Gastroesophageal sphincter (tissue), 3 donors: ENCODE data around the gene TRDN.

Experiments
- EP300 ChIP-seq: sonication (generic); formaldehyde crosslinking; IDR thresholded peaks from one replicate; pipeline ENCODE4 v1.6.1; 2017; ENCODE audit warnings: antibody characterized with exemption, mild to moderate bottlenecking
- POLR2A ChIP-seq, 2 donors: fragments of 450-650 bp; IDR thresholded peaks; one replicate each; pipeline ENCODE4 v1.6.1; 2017; ENCODE audit warnings: antibody characterized with exemption in 2 of 2, mild to moderate bottlenecking in 2 of 2, moderate library complexity in 1 of 2
- POLR2AphosphoS5 ChIP-seq: sonication (generic); formaldehyde crosslinking; IDR thresholded peaks from one replicate; pipeline ENCODE4 v1.6.1; 2017; ENCODE audit warnings: antibody characterized with exemption
- TF ChIP-seq, protein P1 (sequence below), 4 experiments: fragments of 200-600 bp in 2 of 4; fragments of 450-650 bp in 2 of 4; sonication (generic) in 1 of 4; IDR thresholded peaks; one replicate each; pipeline ENCODE4 v1.5.1; 2017 to 2019; ENCODE audit warnings: antibody characterized with exemption in 4 of 4, mild to moderate bottlenecking in 2 of 4, moderate library complexity in 2 of 4

DNA sequence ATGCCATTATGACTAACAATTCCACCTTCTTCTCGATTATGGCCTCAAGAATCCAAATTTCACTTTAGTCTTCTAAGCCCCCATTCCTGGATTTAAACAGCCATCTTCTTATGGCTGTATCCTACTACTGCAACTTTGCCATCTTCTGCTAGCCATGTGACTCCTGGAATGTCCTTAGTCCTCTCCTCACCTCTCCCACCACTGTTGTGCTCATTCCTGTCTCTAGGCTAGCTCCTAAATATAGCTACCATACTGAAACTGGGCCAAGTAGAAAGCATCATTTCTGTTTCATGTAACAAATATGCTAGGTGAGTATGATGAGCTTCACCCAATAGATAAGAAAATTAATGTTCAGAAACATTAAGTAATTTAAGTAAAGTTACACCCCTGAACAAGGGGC is 327.6 kb downstream of the TRDN start:
- TF ChIP-seq, protein P1, sequence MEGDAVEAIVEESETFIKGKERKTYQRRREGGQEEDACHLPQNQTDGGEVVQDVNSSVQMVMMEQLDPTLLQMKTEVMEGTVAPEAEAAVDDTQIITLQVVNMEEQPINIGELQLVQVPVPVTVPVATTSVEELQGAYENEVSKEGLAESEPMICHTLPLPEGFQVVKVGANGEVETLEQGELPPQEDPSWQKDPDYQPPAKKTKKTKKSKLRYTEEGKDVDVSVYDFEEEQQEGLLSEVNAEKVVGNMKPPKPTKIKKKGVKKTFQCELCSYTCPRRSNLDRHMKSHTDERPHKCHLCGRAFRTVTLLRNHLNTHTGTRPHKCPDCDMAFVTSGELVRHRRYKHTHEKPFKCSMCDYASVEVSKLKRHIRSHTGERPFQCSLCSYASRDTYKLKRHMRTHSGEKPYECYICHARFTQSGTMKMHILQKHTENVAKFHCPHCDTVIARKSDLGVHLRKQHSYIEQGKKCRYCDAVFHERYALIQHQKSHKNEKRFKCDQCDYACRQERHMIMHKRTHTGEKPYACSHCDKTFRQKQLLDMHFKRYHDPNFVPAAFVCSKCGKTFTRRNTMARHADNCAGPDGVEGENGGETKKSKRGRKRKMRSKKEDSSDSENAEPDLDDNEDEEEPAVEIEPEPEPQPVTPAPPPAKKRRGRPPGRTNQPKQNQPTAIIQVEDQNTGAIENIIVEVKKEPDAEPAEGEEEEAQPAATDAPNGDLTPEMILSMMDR (IDR thresholded peaks at IDR 0.05): no peak
- TF ChIP-seq POLR2A (IDR thresholded peaks at IDR 0.05): no peak
- TF ChIP-seq POLR2AphosphoS5: no peak
- TF ChIP-seq EP300: no peak
